NCI-H2029 (cell line): Measurements from ENCODE around the gene MAPK10.
"Not testable (repeated sequence)": the region's sequence is repeated elsewhere in the genome, so short reads cannot be mapped to it uniquely, and the experiment has no call there.

Experiments
- DNase-seq: peaks from one replicate; lab custom pipeline; 2025; lab: John Stamatoyannopoulos, UW

The MAPK10 gene

GRCh38 chr4:86034616-86035015, 325.2 kb downstream of the MAPK10 start:
- no peak for DNase-seq

GRCh38 chr4:86033171-86033570, 326.7 kb downstream of the MAPK10 start:
- DNase-seq = no peak

- no peak for DNase-seq
Measured at GRCh38 chr4:86032476-86033022, 327.3 kb downstream of the MAPK10 start.

- no peak for DNase-seq
Measured at GRCh38 chr4:86031927-86032326, 327.9 kb downstream of the MAPK10 start.

- DNase-seq = no peak
Measured at GRCh38 chr4:86026720-86027119, 333.1 kb downstream of the MAPK10 start.

GRCh38 chr4:86021671-86022070, 338.2 kb downstream of the MAPK10 start:
- DNase-seq = not testable (repeated sequence)

GRCh38 chr4:86019906-86020305, 339.9 kb downstream of the MAPK10 start:
- no peak for DNase-seq

- DNase-seq = no peak
Measured at GRCh38 chr4:86019362-86019761, 340.5 kb downstream of the MAPK10 start.

GRCh38 chr4:86015412-86016350, 344.2 kb downstream of the MAPK10 start:
- DNase-seq = no peak

- DNase-seq = no peak
Measured at GRCh38 chr4:86014599-86014998, 345.3 kb downstream of the MAPK10 start.

- DNase-seq = no peak
Measured at GRCh38 chr4:86013621-86014020, 346.2 kb downstream of the MAPK10 start.

- no peak for DNase-seq
Measured at GRCh38 chr4:86011117-86011516, 348.7 kb downstream of the MAPK10 start.

GRCh38 chr4:86007042-86007441, 352.8 kb downstream of the MAPK10 start:
- DNase-seq = no peak

- no peak for DNase-seq
Measured at GRCh38 chr4:86006057-86006456, 353.8 kb downstream of the MAPK10 start.

GRCh38 chr4:86004030-86004429, 355.8 kb downstream of the MAPK10 start:
- no peak for DNase-seq

- DNase-seq = no peak
Measured at GRCh38 chr4:86001591-86001990, 358.3 kb downstream of the MAPK10 start.

GRCh38 chr4:85995361-85995760, 364.5 kb downstream of the MAPK10 start:
- no peak for DNase-seq

GRCh38 chr4:85994576-85994975, 365.3 kb downstream of the MAPK10 start:
- DNase-seq = no peak

GRCh38 chr4:85993641-85994040, 366.2 kb downstream of the MAPK10 start:
- DNase-seq = no peak

- no peak for DNase-seq
Measured at GRCh38 chr4:85986266-85986665, 373.6 kb downstream of the MAPK10 start.

- DNase-seq = no peak
Measured at GRCh38 chr4:85979276-85979675, 380.6 kb downstream of the MAPK10 start.

GRCh38 chr4:85970535-85970934, 389.3 kb downstream of the MAPK10 start:
- DNase-seq = no peak
